ENCODE results near the gene TRIM28. TPM values are rescaled to one million over a fixed set of nuclear protein-coding genes. Genes with fewer than 3 reads are reported as not detected.

The TRIM28 gene
- polyA plus RNA-seq, 3 donors, result 16.2 to 234 (median 35.0) TPM

GRCh38 chr19:58498316-58499020, 45.4 kb upstream of the TRIM28 start:
- H3K9me3 Mint-ChIP-seq, result peaks cover 14 to 28% (median 20%) of the 10 kb centered on the region in 7 donors
- peak overlapping the region; percentile 78 for H2AFZ ChIP-seq (ENCODE audit: insufficient read depth, low read depth, low read length, poor library complexity, severe bottlenecking)
- no peak overlapping the region for H3K9ac ChIP-seq (ENCODE audit: insufficient read depth, low read length, poor library complexity, severe bottlenecking)
- H3K79me2 ChIP-seq (ENCODE audit: insufficient read depth, low read length), result no peaks in the 10 kb centered on the region
- H3K4me1 ChIP-seq (ENCODE audit: control insufficient read depth in 1 of 2, insufficient read depth in 2 of 2, low read length in 2 of 2), result peaks cover 13 to 16% of the 10 kb centered on the region in 2 donors
- H3K27ac ChIP-seq (ENCODE audit: low read depth in 1 of 2, low read length in 2 of 2), result no peak overlapping the region
- peaks cover 14% of the 10 kb centered on the region for H3K4me1 Mint-ChIP-seq
- no peak for TF ChIP-seq CTCF (IDR thresholded peaks at IDR 0.05)
- peaks cover 4 to 9% (median 7%) of the 10 kb centered on the region in 3 donors for H3K27me3 Mint-ChIP-seq (ENCODE audit: low read depth in 3 of 3)
- WGBS (ENCODE audit: insufficient coverage), result 60% methylated on average over 20 of the region's 22 CpGs
- peak overlapping the region in 2 of 7 donors; percentile 88 to 93 for H3K27ac Mint-ChIP-seq
- H3K4me3 ChIP-seq (replicated peaks in 1 of 3; ENCODE audit: low read depth in 2 of 3, low read length in 3 of 3), result peak overlapping the region in 2 of 3 experiments; percentile 16 to 75
- H3K4me3 Mint-ChIP-seq, result peak overlapping the region; percentile 82 to 90
- no peaks in the 10 kb centered on the region for H3K36me3 ChIP-seq (replicated peaks in 1 of 2; ENCODE audit: control insufficient read depth in 1 of 2, insufficient read depth in 2 of 2, low read length in 2 of 2)
- intact Hi-C loops (cut with micrococcal nuclease), result loop anchor here in 1 of 2 donors (1.0 kb wide), 1 partner anchor 31 kb away; the partner anchor contains the start of gene ZNF324
- peak overlapping the region; percentile 79 for H3K4me2 ChIP-seq (replicated peaks; ENCODE audit: extremely low read depth, low read length, poor library complexity, severe bottlenecking)
- peaks cover 4 to 22% of the 10 kb centered on the region in 2 donors for H3K9me3 ChIP-seq (replicated peaks in 1 of 2; ENCODE audit: control insufficient read depth in 1 of 2, insufficient read depth in 1 of 2, low read length in 2 of 2)
- no peak for DNase-seq
- H3K27me3 ChIP-seq (ENCODE audit: control insufficient read depth in 2 of 2, insufficient read depth in 2 of 2, low read length in 2 of 2), result no peaks in the 10 kb centered on the region
- H3K36me3 Mint-ChIP-seq, result peaks cover 0 to 6% of the 10 kb centered on the region in 2 donors
- H4K20me1 ChIP-seq (ENCODE audit: insufficient read depth, low read length), result no peaks in the 10 kb centered on the region

GRCh38 chr19:58499021-58499927, 44.6 kb upstream of the TRIM28 start:
- H3K9me3 Mint-ChIP-seq, result peaks cover 14 to 28% (median 20%) of the 10 kb centered on the region in 7 donors
- H3K4me3 Mint-ChIP-seq, result peak overlapping the region; percentile 82 to 90
- Histone ChIP-seq H3K27me3 (ENCODE audit: control insufficient read depth in 2 of 2, insufficient read depth in 2 of 2, low read length in 2 of 2) (no peaks in the 10 kb centered on the region), H4K20me1 (ENCODE audit: insufficient read depth, low read length) (no peaks in the 10 kb centered on the region), H3K9me3 (replicated peaks in 1 of 2; ENCODE audit: control insufficient read depth in 1 of 2, insufficient read depth in 1 of 2, low read length in 2 of 2) (peaks cover 4 to 22% of the 10 kb centered on the region in 2 donors), H3K4me1 (ENCODE audit: control insufficient read depth in 1 of 2, insufficient read depth in 2 of 2, low read length in 2 of 2) (peaks cover 13 to 16% of the 10 kb centered on the region in 2 donors), H3K4me2 (replicated peaks; ENCODE audit: extremely low read depth, low read length, poor library complexity, severe bottlenecking) (peak overlapping the region; percentile 79), H3K27ac (ENCODE audit: low read depth in 1 of 2, low read length in 2 of 2) (peak overlapping the region; percentile 82 to 83), H3K36me3 (replicated peaks in 1 of 2; ENCODE audit: control insufficient read depth in 1 of 2, insufficient read depth in 2 of 2, low read length in 2 of 2) (no peaks in the 10 kb centered on the region), H3K9ac (ENCODE audit: insufficient read depth, low read length, poor library complexity, severe bottlenecking) (peak overlapping the region; percentile 67), H2AFZ (ENCODE audit: insufficient read depth, low read depth, low read length, poor library complexity, severe bottlenecking) (peak overlapping the region; percentile 98), H3K4me3 (replicated peaks in 1 of 3; ENCODE audit: low read depth in 2 of 3, low read length in 3 of 3) (peak overlapping the region; percentile 33 to 75 (median 57)), H3K79me2 (ENCODE audit: insufficient read depth, low read length) (no peaks in the 10 kb centered on the region)
- H3K4me1 Mint-ChIP-seq, result peaks cover 14% of the 10 kb centered on the region
- H3K27ac Mint-ChIP-seq, result peak overlapping the region; percentile 88 to 94 (median 92)
- DNase-seq, result peak; percentile 98 to 99 (median 98)
- H3K27me3 Mint-ChIP-seq (ENCODE audit: low read depth in 3 of 3), result peaks cover 4 to 12% (median 7%) of the 10 kb centered on the region in 3 donors
- H3K36me3 Mint-ChIP-seq, result peaks cover 0 to 6% of the 10 kb centered on the region in 2 donors
- intact Hi-C loops (cut with micrococcal nuclease), result loop anchor here in 1 of 2 donors (1.0 kb wide), 1 partner anchor 32 kb away; the partner anchor contains the start of gene ZNF324
- WGBS (ENCODE audit: insufficient coverage), result 2% methylated on average over 47 of the region's 60 CpGs
- peak; percentile 18 for TF ChIP-seq CTCF (IDR thresholded peaks at IDR 0.05)
